GM12878 (cell line): ENCODE data around the gene DYNC1LI1. TPM values are rescaled to one million over a fixed set of nuclear protein-coding genes. Genes with fewer than 3 reads are reported as not detected.
A peak's percentile ranks its signal among the peaks of the same experiment; 100 is the strongest.

Experiments
- ATAC-seq: fragments of 200-7000 bp; cut with Tn5 transposase; 3 replicates; pipeline ENCODE4 v1.9.1; 2020; ENCODE audit warnings: mild to moderate bottlenecking, moderate library complexity
- BruUV-seq: library from RNA; stranded (reverse); fragments of 400-500 nt; replicated peaks from 2 replicates; lab custom pipeline; 2021; lab: Mats Ljungman, UMichigan
- CTCF ChIA-PET: fragments of 300-600 bp; sonication (Branson Sonifier 250); formaldehyde crosslinking; extraction: SDS; loops from one replicate; lab custom pipeline; 2021; ENCODE audit warnings: inconsistent platforms; lab: Yijun Ruan, JAX
- POLR2A ChIA-PET: fragments of 350-600 bp; formaldehyde crosslinking; extraction: SDS; loops from one replicate; lab custom pipeline; 2021; ENCODE audit warnings: inconsistent platforms; lab: Charles Lee
- RAD21 ChIA-PET: fragments of 300-600 bp; sonication (Branson Sonifier 250); formaldehyde crosslinking; loops from one replicate; lab custom pipeline; 2023; ENCODE audit warnings: antibody characterized with exemption; ENCODE audit not compliant: unreplicated experiment; lab: Charles Lee
- SMC1A ChIA-PET: fragments of 300-600 bp; sonication (Branson Sonifier 250); formaldehyde crosslinking; loops from one replicate; lab custom pipeline; 2023; ENCODE audit not compliant: unreplicated experiment, uncharacterized antibody; lab: Charles Lee
- DNase-seq: peaks from one replicate; pipeline ENCODE4 v3.0.0-alpha.2; 2011; ENCODE audit warnings: low read depth, low spot score
- FAIRE-seq: peaks from 3 replicates; lab custom pipeline; 2011; peaks lifted over from hg19 to GRCh38; lab: Jason Lieb, UNC
- H2AFZ ChIP-seq: 2 replicates; pipeline ENCODE4 v1.6.0; 2011; ENCODE audit warnings: low read depth, low read length, control low read depth; ENCODE audit not compliant: control insufficient read depth
- H3K27ac ChIP-seq: 2 replicates; pipeline ENCODE4 v1.5.1; 2011; ENCODE audit warnings: control low read depth; ENCODE audit not compliant: control insufficient read depth, insufficient read depth
- H3K27me3 ChIP-seq, 2 experiments: replicated peaks in 1 of 2; 2 replicates each; pipeline versions ENCODE4 v1.6.0 to v1.6.1; 2011; ENCODE audit warnings: low read length in 1 of 2; ENCODE audit not compliant: control insufficient read depth in 2 of 2, insufficient read depth in 2 of 2
- H3K36me3 ChIP-seq, 2 experiments: 2 replicates each; pipeline ENCODE4 v1.5.1; 2011; ENCODE audit warnings: low read length in 1 of 2; ENCODE audit not compliant: control insufficient read depth in 2 of 2, insufficient read depth in 2 of 2
- H3K4me1 ChIP-seq: 2 replicates; pipeline ENCODE4 v1.6.1; 2011; ENCODE audit warnings: mild to moderate bottlenecking, low read length, moderate library complexity, mixed read lengths; ENCODE audit not compliant: control insufficient read depth, insufficient read depth
- H3K4me2 ChIP-seq: 2 replicates; pipeline ENCODE4 v1.6.0; 2011; ENCODE audit warnings: control low read depth; ENCODE audit not compliant: control insufficient read depth, insufficient read depth
- H3K4me3 ChIP-seq: fragments of 200-600 bp; sonication (generic); 2 replicates; pipeline ENCODE4 v1.5.1; 2016
- H3K79me2 ChIP-seq: 2 replicates; pipeline ENCODE4 v1.6.0; 2011; ENCODE audit warnings: low read length; ENCODE audit not compliant: control insufficient read depth, insufficient read depth
- H3K9ac ChIP-seq: 2 replicates; pipeline ENCODE4 v1.8.0; 2011; ENCODE audit warnings: low read length, control low read depth, mixed read lengths; ENCODE audit not compliant: control insufficient read depth, insufficient read depth
- H3K9me3 ChIP-seq: replicated peaks from 3 replicates; pipeline ENCODE4 v1.5.1; 2011; ENCODE audit warnings: mild to moderate bottlenecking, low read length; ENCODE audit not compliant: control insufficient read depth, insufficient read depth
- H4K20me1 ChIP-seq: 2 replicates; pipeline ENCODE4 v1.6.0; 2011; ENCODE audit not compliant: control insufficient read depth, insufficient read depth
- CHD4 ChIP-seq: fragments of 200-600 bp; sonication (generic); IDR thresholded peaks from 2 replicates; pipeline ENCODE4 v1.6.1; 2016; ENCODE audit warnings: mild to moderate bottlenecking
- E2F4 ChIP-seq: IDR thresholded peaks from 2 replicates; pipeline ENCODE4 v1.6.1; 2012; ENCODE audit warnings: low read depth, low read length, improper control_type of control experiment
- ESRRA ChIP-seq: IDR thresholded peaks from 2 replicates; pipeline ENCODE4 v1.6.1; 2012; ENCODE audit warnings: mild to moderate bottlenecking, low read length, improper control_type of control experiment
- HDGF ChIP-seq: fragments of 450-650 bp; IDR thresholded peaks from 2 replicates; pipeline ENCODE4 v1.6.1; 2016; ENCODE audit warnings: antibody characterized with exemption
- JUNB ChIP-seq: IDR thresholded peaks from 2 replicates; pipeline ENCODE4 v1.6.1; 2016; ENCODE audit warnings: antibody characterized with exemption, mild to moderate bottlenecking
- MYC ChIP-seq: IDR thresholded peaks from 2 replicates; pipeline ENCODE4 v1.6.1; 2011; ENCODE audit warnings: mild to moderate bottlenecking, low read length, moderate library complexity, inconsistent platforms; ENCODE audit not compliant: insufficient read depth, insufficient replicate concordance, insufficient read length, severe bottlenecking
- POLR2AphosphoS2 ChIP-seq: IDR thresholded peaks from 2 replicates; pipeline ENCODE4 v1.6.1; 2011; ENCODE audit warnings: low read depth, mild to moderate bottlenecking, low read length, improper control_type of control experiment, moderate library complexity
- SIN3A ChIP-seq: IDR thresholded peaks from 2 replicates; pipeline ENCODE4 v1.6.1; 2012; ENCODE audit warnings: low read depth, low read length, improper control_type of control experiment
- SRF ChIP-seq, 2 experiments: IDR thresholded peaks; 2 replicates each; pipeline ENCODE4 v1.6.1; 2011; ENCODE audit warnings: low read depth in 2 of 2, low read length in 2 of 2, mild to moderate bottlenecking in 1 of 2, moderate library complexity in 1 of 2
- SUPT20H ChIP-seq: IDR thresholded peaks from 2 replicates; pipeline ENCODE4 v1.6.1; 2011; ENCODE audit warnings: low read depth, mild to moderate bottlenecking, low read length, moderate library complexity, borderline replicate concordance; ENCODE audit not compliant: control insufficient read depth
- ZBTB33 ChIP-seq: fragments of 450-650 bp; IDR thresholded peaks from 2 replicates; pipeline ENCODE4 v1.6.1; 2017; ENCODE audit warnings: mild to moderate bottlenecking
- ZNF207 ChIP-seq: fragments of 450-650 bp; IDR thresholded peaks from 2 replicates; pipeline ENCODE4 v1.6.1; 2014; ENCODE audit warnings: antibody characterized with exemption, mild to moderate bottlenecking, borderline replicate concordance
- ZSCAN29 ChIP-seq: fragments of 450-650 bp; IDR thresholded peaks from 2 replicates; pipeline ENCODE4 v1.6.1; 2017; ENCODE audit warnings: mild to moderate bottlenecking, moderate library complexity
- WGBS: methylation state at CpG from one replicate; pipeline ENCODE4 v1.1.6; 2016; ENCODE audit warnings: low lambda C conversion rate; ENCODE audit not compliant: insufficient replicate concordance, insufficient coverage; ENCODE audit errors: missing lambda C conversion rate; 5-methylcytosine and 5-hydroxymethylcytosine counted together
- in situ Hi-C: fragments of 300-500 bp; cut with MboI; formaldehyde crosslinking; loops from 9 replicates; pipeline ENCODE4 v1.14.3; 2018; ENCODE audit warnings: mixed read lengths
- intact Hi-C: fragments of 100-400 bp; cut with micrococcal nuclease; formaldehyde crosslinking; loops from one replicate; pipeline ENCODE4 v1.14.2; 2022; ENCODE audit not compliant: unreplicated experiment
- polyA plus RNA-seq, 11 experiments: library from polyadenylated mRNA; depleted of rRNA in 4 of 11; unstranded in 6 of 11; stranded (reverse) in 5 of 11; fragments of >200 nt; fragmentation: Nextera tagmentation in 4 of 11; fragmentation: Illumina TruSeq in 1 of 11; extraction: Ambion mirVana in 4 of 11; extraction: Trizol in 1 of 11; gene quantifications; 1 replicate in 1 of 11; 2 replicates in 10 of 11; pipeline versions ENCODE4 v1.2.1 to v1.2.3, GENCODE V29; 2011 to 2016; ENCODE audit warnings: inconsistent platforms in 2 of 11, missing spikeins in 2 of 11, low read depth in 1 of 11
- total RNA-seq, 4 experiments: library from RNA; depleted of rRNA in 3 of 4; stranded (reverse); fragments of >200 nt in 3 of 4; fragmentation: Illumina TruSeq in 1 of 4; extraction: Trizol in 1 of 4; gene quantifications; 2 replicates each; pipeline versions ENCODE4 v1.2.1 to v1.2.3, GENCODE V29; 2013 to 2021

DYNC1LI1 gene
- total and polyA plus RNA-seq, 10 of the 15 experiments (the other 5 are each of a cell fraction or from before 2014, with no cell fraction given), result 11.5 to 51.7 (median 32.0) TPM

GRCh38 chr3:32500231-32500630 is 70.4 kb downstream of the DYNC1LI1 start:
- WGBS, result 52% methylated on average over 2 of the region's 2 CpGs
- RAD21 ChIA-PET, result interaction anchor here (0.7 to 3.3 kb wide), 4 partner anchors 31 to 185 kb away, joined by 4 to 27 read pairs (median 4); partner anchors contain the start of gene CNOT10
- no peak overlapping the region for H3K27ac ChIP-seq

More at GRCh38 chr3:32500231-32500630, 70.4 kb downstream of the DYNC1LI1 start:
- TF ChIP-seq ZSCAN29 (no peak), ESRRA (no peak), ZNF207 (no peak), SRF (IDR thresholded peaks at IDR 0.05; ENCODE audit: low read depth in 2 of 2, low read length in 2 of 2) (no peak), SIN3A (no peak), MYC (no peak), JUNB (no peak), ZBTB33 (no peak), POLR2AphosphoS2 (no peak), HDGF (no peak), E2F4 (no peak), CHD4 (no peak), SUPT20H (no peak)
- no peaks in the 10 kb centered on the region for H4K20me1 ChIP-seq
- ChIA-PET POLR2A (no interaction called here), CTCF (interaction anchor here (1.1 to 4.7 kb wide), 4 partner anchors 10 to 109 kb away, joined by 4 to 41 read pairs (median 5); partner anchors contain the start of gene CMTM7), SMC1A (interaction anchor here (1.1 to 6.0 kb wide), 7 partner anchors 10 to 204 kb away, joined by 3 to 61 read pairs (median 5); no protein-coding TSS in a partner anchor)
- BruUV-seq, result no TSS peak
- no peak overlapping the region for H3K9ac ChIP-seq
- H3K4me3 ChIP-seq, result peak overlapping the region; percentile 88; the same call in 1 of the 2 replicates
- in situ Hi-C loops, result loop anchor here (10.0 kb wide), 2 partner anchors 435 to 585 kb away; no protein-coding TSS in a partner anchor
- no peak overlapping the region for H2AFZ ChIP-seq
- H3K79me2 ChIP-seq, result peaks cover 18% of the 10 kb centered on the region
- FAIRE-seq (no peak), ATAC-seq (no peak), DNase-seq (no peak)
- peaks cover 5% of the 10 kb centered on the region for H3K4me1 ChIP-seq
- H3K4me2 ChIP-seq, result peak overlapping the region; percentile 97; the same call in 1 of the 2 replicates
- H3K36me3 ChIP-seq, result no peaks in the 10 kb centered on the region
- H3K27me3 ChIP-seq, result no peaks in the 10 kb centered on the region
- no peaks in the 10 kb centered on the region for H3K9me3 ChIP-seq
- intact Hi-C loops, result loop anchor here (5.0 kb wide), 1 partner anchor 78 kb away; no protein-coding TSS in a partner anchor
